Sigmoid colon (tissue), 3 donors: ENCODE data around the gene TAS2R50.

ENCODE experiments used
- POLR2A ChIP-seq, 2 donors: fragments of 450-650 bp; IDR thresholded peaks; one replicate each; pipeline ENCODE4 v1.6.1; 2016; ENCODE audit warnings: antibody characterized with exemption in 2 of 2, mild to moderate bottlenecking in 2 of 2, moderate library complexity in 2 of 2
- TF ChIP-seq, protein P1 (sequence below), 4 experiments: fragments of 450-650 bp in 3 of 4; fragments of 200-600 bp in 1 of 4; IDR thresholded peaks; one replicate each; pipeline ENCODE4 v1.5.1; 2016 to 2019; ENCODE audit warnings: antibody characterized with exemption in 4 of 4, mild to moderate bottlenecking in 3 of 4, moderate library complexity in 2 of 4

DNA sequence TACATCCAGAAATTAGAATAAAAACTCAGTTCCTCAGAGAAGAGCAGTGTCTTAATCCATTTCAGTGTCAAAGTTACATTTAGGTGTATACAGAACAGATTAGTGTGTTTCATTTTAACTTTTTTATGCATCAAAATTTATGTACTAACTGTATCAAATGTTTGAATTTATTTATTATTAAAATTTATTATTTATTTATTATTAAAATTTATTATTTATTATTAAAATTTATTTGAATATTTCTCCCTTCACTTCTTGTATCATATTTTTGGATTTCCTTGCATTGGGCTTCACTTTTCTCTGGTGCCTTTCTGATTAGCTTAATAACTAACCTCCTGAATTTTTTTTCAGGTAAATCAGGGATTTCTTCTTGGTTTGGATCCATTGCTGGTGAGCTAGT is 45.3 kb downstream of the TAS2R50 start:
- no peak for TF ChIP-seq POLR2A (IDR thresholded peaks at IDR 0.05)
- TF ChIP-seq, protein P1, sequence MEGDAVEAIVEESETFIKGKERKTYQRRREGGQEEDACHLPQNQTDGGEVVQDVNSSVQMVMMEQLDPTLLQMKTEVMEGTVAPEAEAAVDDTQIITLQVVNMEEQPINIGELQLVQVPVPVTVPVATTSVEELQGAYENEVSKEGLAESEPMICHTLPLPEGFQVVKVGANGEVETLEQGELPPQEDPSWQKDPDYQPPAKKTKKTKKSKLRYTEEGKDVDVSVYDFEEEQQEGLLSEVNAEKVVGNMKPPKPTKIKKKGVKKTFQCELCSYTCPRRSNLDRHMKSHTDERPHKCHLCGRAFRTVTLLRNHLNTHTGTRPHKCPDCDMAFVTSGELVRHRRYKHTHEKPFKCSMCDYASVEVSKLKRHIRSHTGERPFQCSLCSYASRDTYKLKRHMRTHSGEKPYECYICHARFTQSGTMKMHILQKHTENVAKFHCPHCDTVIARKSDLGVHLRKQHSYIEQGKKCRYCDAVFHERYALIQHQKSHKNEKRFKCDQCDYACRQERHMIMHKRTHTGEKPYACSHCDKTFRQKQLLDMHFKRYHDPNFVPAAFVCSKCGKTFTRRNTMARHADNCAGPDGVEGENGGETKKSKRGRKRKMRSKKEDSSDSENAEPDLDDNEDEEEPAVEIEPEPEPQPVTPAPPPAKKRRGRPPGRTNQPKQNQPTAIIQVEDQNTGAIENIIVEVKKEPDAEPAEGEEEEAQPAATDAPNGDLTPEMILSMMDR (IDR thresholded peaks at IDR 0.05): no peak
